Heart left ventricle (tissue), 13 donors: ENCODE measurements around the gene C13orf46.

Experiments used
- POLR2A ChIP-seq, 2 donors: fragments of 450-650 bp; IDR thresholded peaks; one replicate each; pipeline ENCODE4 v1.6.1; 2017; ENCODE audit warnings: antibody characterized with exemption in 2 of 2, mild to moderate bottlenecking in 2 of 2, moderate library complexity in 2 of 2
- TF ChIP-seq, protein P1 (sequence below), 12 donors: fragments of 200-600 bp; sonication (generic) in 4 of 12; IDR thresholded peaks; one replicate each; pipeline versions ENCODE4 v1.5.0 to v1.8.0; 2018 to 2022; ENCODE audit warnings: antibody characterized with exemption in 12 of 12, mild to moderate bottlenecking in 5 of 12
- donor health status: ischemic (EF 13 %, LVEDD 7.1; RV severe dilation, severe dysfunction).
- donor health status: DM: no; HTN: yes; CAD: no.
- donor health status: DM: no; HTN: no; CAD: no.
- donor health status: ischemic (EF 25% LVEDD 6.9; RV normal size, moderate dysfunction).
- donor health status: ischemic (EF 25% LVEDD 5.7; RV mildly dilated, moderate dysfunction).
- donor health status: ischemic (EF 35%, LVEDD 5.7; RV mildly dilated, moderate dysfunction).
- donor health status: nonischemic (EF 11% LVEDD 7.7; RV severe dilation, severe dysfunction).
- donor health status: DM: yes; HTN: yes; CAD: no.
- donor health status: PGD.
- donor health status: ischemic (EF 29% LVEDD 5.4; RV normal size, mild dysfunction).
- donor health status: nonischemic (EF 23%, LVEDD 6.1; RV moderate dilation, normal function).

DNA sequence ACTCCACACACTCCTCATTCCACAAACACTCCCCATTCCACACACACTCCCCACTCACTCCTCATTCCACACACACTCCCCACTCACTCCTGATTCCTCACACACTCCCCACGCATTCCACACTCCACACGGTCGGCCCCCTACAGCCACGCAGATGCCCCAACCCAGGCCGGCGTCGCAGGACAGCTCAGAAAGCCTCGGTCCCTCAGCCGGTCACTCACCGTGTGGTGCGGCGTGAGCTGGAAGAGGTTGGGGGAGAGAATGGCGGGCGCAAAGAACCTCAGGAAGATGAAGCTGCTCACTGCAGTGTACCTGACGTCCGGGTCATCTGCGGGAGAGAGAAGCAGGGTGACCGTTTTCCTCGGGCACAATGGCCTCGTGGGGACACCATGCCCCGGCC is 39.0 kb upstream of the C13orf46 start:
- TF ChIP-seq, protein P1, sequence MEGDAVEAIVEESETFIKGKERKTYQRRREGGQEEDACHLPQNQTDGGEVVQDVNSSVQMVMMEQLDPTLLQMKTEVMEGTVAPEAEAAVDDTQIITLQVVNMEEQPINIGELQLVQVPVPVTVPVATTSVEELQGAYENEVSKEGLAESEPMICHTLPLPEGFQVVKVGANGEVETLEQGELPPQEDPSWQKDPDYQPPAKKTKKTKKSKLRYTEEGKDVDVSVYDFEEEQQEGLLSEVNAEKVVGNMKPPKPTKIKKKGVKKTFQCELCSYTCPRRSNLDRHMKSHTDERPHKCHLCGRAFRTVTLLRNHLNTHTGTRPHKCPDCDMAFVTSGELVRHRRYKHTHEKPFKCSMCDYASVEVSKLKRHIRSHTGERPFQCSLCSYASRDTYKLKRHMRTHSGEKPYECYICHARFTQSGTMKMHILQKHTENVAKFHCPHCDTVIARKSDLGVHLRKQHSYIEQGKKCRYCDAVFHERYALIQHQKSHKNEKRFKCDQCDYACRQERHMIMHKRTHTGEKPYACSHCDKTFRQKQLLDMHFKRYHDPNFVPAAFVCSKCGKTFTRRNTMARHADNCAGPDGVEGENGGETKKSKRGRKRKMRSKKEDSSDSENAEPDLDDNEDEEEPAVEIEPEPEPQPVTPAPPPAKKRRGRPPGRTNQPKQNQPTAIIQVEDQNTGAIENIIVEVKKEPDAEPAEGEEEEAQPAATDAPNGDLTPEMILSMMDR (IDR thresholded peaks at IDR 0.05), result no peak
- no peak for TF ChIP-seq POLR2A (IDR thresholded peaks at IDR 0.05)
